ENCODE results near the gene ANKRD50. TPM values are rescaled to one million over a fixed set of nuclear protein-coding genes. Genes with fewer than 3 reads are reported as not detected.
A peak's percentile ranks its signal among the peaks of the same experiment; 100 is the strongest.

ANKRD50 gene
- 10 to 100 TPM; 21.1 to 23.1 TPM for total RNA-seq
- polyA plus RNA-seq (2013, experiment 1 of 2) = 28.6 TPM
- polyA plus RNA-seq (2013, experiment 2 of 2) = 31.0 TPM
- long read RNA-seq, experiment 1, full-length matches to known transcripts = 1 of 12 reads
- long read RNA-seq, experiment 1, partial matches to known transcripts = 2 of 12 reads
- long read RNA-seq, experiment 1, other reads (novel, unspliced or antisense) = 9 of 12 reads
- long read RNA-seq, experiment 2, full-length matches to known transcripts = 2 of 12 reads
- long read RNA-seq, experiment 2, partial matches to known transcripts = 8 of 12 reads
- long read RNA-seq, experiment 2, other reads (novel, unspliced or antisense) = 2 of 12 reads
- long read RNA-seq, experiment 3, full-length matches to known transcripts = 10 of 25 reads
- long read RNA-seq, experiment 3, partial matches to known transcripts = 12 of 25 reads
- long read RNA-seq, experiment 3, other reads (novel, unspliced or antisense) = 3 of 25 reads
- long read RNA-seq, experiment 4, partial matches to known transcripts = 6 of 6 reads
- long read RNA-seq, experiment 4, other reads (novel, unspliced or antisense) = 0 of 6 reads

- Mint-ChIP-seq H3K27ac (peak within 1 kb of the TSS; percentile 100), H3K9me3 (no peaks in the 10 kb centered on the region), H3K27me3 (ENCODE audit: insufficient read depth) (no peaks in the 10 kb centered on the region), H3K36me3 (ENCODE audit: low read depth) (peaks cover 10% of the 10 kb centered on the region), H3K4me1 (peaks cover 20% of the 10 kb centered on the region), H3K4me3 (no peak within 1 kb of the TSS)
- H3K9me3 ChIP-seq (ENCODE audit: control insufficient read depth, low read length) = no peaks in the 10 kb centered on the region
- peak; percentile 96 for DNase-seq
- peaks cover 16% of the 10 kb centered on the region for H3K36me3 ChIP-seq (ENCODE audit: control insufficient read depth, insufficient read depth, low read length)
- H3K4me3 ChIP-seq (ENCODE audit: low read length) = peak within 1 kb of the TSS; percentile 92
- TF ChIP-seq, protein P1, sequence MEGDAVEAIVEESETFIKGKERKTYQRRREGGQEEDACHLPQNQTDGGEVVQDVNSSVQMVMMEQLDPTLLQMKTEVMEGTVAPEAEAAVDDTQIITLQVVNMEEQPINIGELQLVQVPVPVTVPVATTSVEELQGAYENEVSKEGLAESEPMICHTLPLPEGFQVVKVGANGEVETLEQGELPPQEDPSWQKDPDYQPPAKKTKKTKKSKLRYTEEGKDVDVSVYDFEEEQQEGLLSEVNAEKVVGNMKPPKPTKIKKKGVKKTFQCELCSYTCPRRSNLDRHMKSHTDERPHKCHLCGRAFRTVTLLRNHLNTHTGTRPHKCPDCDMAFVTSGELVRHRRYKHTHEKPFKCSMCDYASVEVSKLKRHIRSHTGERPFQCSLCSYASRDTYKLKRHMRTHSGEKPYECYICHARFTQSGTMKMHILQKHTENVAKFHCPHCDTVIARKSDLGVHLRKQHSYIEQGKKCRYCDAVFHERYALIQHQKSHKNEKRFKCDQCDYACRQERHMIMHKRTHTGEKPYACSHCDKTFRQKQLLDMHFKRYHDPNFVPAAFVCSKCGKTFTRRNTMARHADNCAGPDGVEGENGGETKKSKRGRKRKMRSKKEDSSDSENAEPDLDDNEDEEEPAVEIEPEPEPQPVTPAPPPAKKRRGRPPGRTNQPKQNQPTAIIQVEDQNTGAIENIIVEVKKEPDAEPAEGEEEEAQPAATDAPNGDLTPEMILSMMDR (conservative IDR thresholded peaks at IDR 0.05) = no peak
- 0% methylated on average over 6 to 84 of the region's 85 CpGs for WGBS, 2 experiments (ENCODE audit: insufficient coverage in 1 of 2, insufficient read length in 1 of 2)
- no peaks in the 10 kb centered on the region for H3K4me1 ChIP-seq (ENCODE audit: control insufficient read depth, insufficient read depth, low read length)
- H3K27ac ChIP-seq (ENCODE audit: low read depth, low read length) = peak within 1 kb of the TSS; percentile 97
- peak within 1 kb of the TSS; percentile 86 for H3K9ac ChIP-seq (ENCODE audit: extremely low read depth, low read length, poor library complexity, severe bottlenecking)
- H3K27me3 ChIP-seq (ENCODE audit: control insufficient read depth, insufficient read depth, low read length, poor library complexity, severe bottlenecking) = no peaks in the 10 kb centered on the region
Observed at GRCh38 chr4:124712372-124713184, at the start of gene ANKRD50. TSS of gene ANKRD50 (minus strand) at chr4:124712732. CDS start at chr4:124710511, 2,221 bp downstream.

DNA sequence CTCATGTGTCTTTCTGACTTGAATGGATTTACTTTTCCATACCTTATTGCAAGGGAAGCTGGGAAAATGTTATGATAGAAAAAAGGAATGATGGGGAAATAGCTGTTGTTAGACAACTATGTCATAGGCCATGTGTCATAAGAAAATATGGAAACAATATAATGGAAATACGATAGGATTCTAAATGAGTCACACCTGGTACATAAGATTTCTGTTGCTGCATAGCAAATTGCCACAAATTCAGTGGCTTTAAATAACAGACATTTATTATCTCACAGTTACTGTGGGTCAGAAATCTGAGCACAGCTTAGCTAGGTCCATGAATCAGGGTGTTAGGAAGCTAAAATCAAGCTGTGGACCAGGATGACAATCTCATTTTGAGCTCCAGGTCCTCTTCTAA is 44.6 kb upstream of the ANKRD50 start:
- H3K27me3 ChIP-seq (ENCODE audit: control insufficient read depth, insufficient read depth, low read length, poor library complexity, severe bottlenecking) = no peaks in the 10 kb centered on the region
- no peak overlapping the region for H3K27ac Mint-ChIP-seq
- TF ChIP-seq, protein P1 (conservative IDR thresholded peaks at IDR 0.05) = no peak
- WGBS, 2 experiments (ENCODE audit: insufficient coverage in 1 of 2, insufficient read length in 1 of 2) = 95% methylated on average over 1 of the region's 1 CpG; no CpG with 5 or more reads in 1 of the 2 experiments
- no peak overlapping the region for H3K9ac ChIP-seq (ENCODE audit: extremely low read depth, low read length, poor library complexity, severe bottlenecking)
- H3K9me3 ChIP-seq (ENCODE audit: control insufficient read depth, low read length) = no peaks in the 10 kb centered on the region
- H3K4me3 ChIP-seq (ENCODE audit: low read length) = no peak overlapping the region
- H3K36me3 ChIP-seq (ENCODE audit: control insufficient read depth, insufficient read depth, low read length) = no peaks in the 10 kb centered on the region
- no peaks in the 10 kb centered on the region for H3K9me3 Mint-ChIP-seq
- H3K27ac ChIP-seq (ENCODE audit: low read depth, low read length) = no peak overlapping the region
- no peak for DNase-seq
- no peaks in the 10 kb centered on the region for H3K27me3 Mint-ChIP-seq (ENCODE audit: insufficient read depth)
- no peak overlapping the region for H3K4me3 Mint-ChIP-seq
- no peaks in the 10 kb centered on the region for H3K4me1 ChIP-seq (ENCODE audit: control insufficient read depth, insufficient read depth, low read length)
- H3K36me3 Mint-ChIP-seq (ENCODE audit: low read depth) = no peaks in the 10 kb centered on the region
- H3K4me1 Mint-ChIP-seq = no peaks in the 10 kb centered on the region

- Histone ChIP-seq H3K9ac (ENCODE audit: extremely low read depth, low read length, poor library complexity, severe bottlenecking) (no peak overlapping the region), H3K4me3 (ENCODE audit: low read length) (no peak overlapping the region), H3K36me3 (ENCODE audit: control insufficient read depth, insufficient read depth, low read length) (no peaks in the 10 kb centered on the region), H3K4me1 (ENCODE audit: control insufficient read depth, insufficient read depth, low read length) (no peaks in the 10 kb centered on the region), H3K27me3 (ENCODE audit: control insufficient read depth, insufficient read depth, low read length, poor library complexity, severe bottlenecking) (no peaks in the 10 kb centered on the region), H3K27ac (ENCODE audit: low read depth, low read length) (no peak overlapping the region), H3K9me3 (ENCODE audit: control insufficient read depth, low read length) (no peaks in the 10 kb centered on the region)
- no peak for DNase-seq
- no peaks in the 10 kb centered on the region for H3K36me3 Mint-ChIP-seq (ENCODE audit: low read depth)
- TF ChIP-seq, protein P1 (conservative IDR thresholded peaks at IDR 0.05) = no peak
- H3K4me3 Mint-ChIP-seq = no peak overlapping the region
- no peak overlapping the region for H3K27ac Mint-ChIP-seq
- H3K9me3 Mint-ChIP-seq = no peaks in the 10 kb centered on the region
- no peaks in the 10 kb centered on the region for H3K4me1 Mint-ChIP-seq
- no peaks in the 10 kb centered on the region for H3K27me3 Mint-ChIP-seq (ENCODE audit: insufficient read depth)
Observed at GRCh38 chr4:124754681-124755080, 42.1 kb upstream of the ANKRD50 start.

Data from endodermal cell (in vitro differentiated cells).